Activated gamma-delta T cell treated with anti-CD3 and anti-CD28 coated beads, Interleukin-2, amount 50 U/mL, for 16 hours (primary cell): ENCODE data around the gene LENG9.
A peak's percentile ranks its signal among the peaks of the same experiment; 100 is the strongest.
"Not testable (repeated sequence)": the region's sequence is repeated elsewhere in the genome, so short reads cannot be mapped to it uniquely, and the experiment has no call there.

ENCODE experiments used
- DNase-seq: peaks from one replicate; pipeline ENCODE4 v3.0.0-alpha.2; 2020; ENCODE audit warnings: low read depth

Gene LENG9

DNA sequence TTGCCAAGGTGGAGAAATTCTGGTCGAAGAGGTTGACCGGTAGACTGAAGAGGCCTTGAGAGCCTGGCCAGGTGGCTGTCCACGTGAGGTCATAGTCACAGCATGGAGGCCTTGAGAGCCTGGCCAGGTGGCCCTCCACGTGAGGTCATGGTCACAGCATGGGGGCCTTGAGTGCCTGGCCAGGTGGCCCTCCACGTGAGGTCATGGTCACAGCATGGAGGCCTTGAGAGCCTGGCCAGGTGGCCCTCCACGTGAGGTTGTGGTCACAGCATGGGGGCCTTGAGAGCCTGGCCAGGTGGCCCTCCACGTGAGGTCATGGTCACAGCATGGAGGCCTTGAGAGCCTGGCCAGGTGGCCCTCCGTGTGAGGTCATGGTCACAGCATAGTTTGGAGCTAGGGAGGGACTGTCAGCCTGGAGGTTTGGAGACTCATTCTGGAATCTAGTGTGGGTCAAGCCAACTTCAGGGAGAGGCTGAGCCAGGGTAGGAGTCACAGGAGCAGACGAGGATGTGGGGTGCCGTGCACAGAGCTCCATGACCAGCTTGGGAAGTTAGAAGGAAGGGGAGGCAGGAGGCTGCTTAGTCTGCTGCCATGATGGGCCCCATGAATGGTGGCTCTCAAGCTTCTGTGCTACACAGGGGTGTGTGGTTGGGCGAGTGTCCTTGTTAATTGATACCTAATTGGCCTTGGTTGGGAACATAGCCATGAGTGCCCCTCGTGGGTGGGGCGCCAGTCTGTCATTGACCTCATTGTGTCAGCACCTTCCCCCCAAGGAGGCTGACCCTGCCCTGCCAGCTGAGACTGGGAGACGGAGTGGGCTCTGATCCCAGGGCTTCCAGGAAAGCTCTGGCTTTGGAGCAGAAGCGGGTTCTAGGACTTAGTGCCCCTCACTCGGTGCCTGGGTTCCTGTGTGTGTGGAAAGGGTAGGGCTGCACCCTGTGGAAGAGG, 4.0 kb downstream of the LENG9 start:
- no peak for DNase-seq

- no peak for DNase-seq
Observed at GRCh38 chr19:54458648-54459281, 4.8 kb downstream of the LENG9 start.

DNA sequence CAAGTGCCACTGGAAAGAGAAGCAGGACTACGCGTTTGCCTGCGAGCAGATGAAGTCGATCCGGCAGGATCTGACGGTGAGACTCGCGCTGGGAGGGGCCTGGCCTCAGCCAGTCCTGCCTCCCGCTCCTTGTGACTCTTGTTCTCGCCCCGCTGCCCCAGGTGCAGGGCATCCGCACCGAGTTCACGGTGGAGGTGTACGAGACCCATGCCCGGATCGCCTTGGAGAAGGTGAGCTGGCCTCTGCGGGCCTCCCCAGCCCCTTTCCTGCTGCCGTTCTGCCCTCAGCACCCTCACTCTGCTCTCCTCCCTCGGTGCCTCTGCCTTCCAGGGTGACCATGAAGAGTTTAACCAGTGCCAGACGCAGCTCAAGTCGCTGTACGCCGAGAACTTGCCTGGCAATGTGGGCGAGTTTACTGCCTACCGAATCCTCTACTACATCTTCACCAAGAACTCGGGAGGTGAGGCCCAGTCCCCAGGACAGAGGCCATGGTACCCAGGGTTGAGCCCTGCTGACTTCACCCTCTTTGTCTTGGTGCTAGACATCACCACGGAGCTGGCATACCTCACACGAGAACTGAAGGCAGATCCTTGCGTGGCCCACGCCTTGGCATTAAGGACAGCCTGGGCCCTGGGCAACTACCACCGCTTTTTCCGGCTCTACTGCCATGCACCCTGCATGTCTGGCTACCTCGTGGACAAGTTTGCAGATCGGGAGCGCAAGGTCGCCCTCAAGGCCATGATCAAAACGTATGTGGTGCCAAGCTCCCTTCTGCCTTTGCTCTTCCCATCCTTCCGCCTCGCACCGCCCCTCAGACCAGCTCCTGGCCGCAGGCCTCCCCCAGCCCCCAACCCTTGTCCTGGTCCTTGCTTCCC, 5.6 kb downstream of the LENG9 start:
- no peak for DNase-seq

DNA sequence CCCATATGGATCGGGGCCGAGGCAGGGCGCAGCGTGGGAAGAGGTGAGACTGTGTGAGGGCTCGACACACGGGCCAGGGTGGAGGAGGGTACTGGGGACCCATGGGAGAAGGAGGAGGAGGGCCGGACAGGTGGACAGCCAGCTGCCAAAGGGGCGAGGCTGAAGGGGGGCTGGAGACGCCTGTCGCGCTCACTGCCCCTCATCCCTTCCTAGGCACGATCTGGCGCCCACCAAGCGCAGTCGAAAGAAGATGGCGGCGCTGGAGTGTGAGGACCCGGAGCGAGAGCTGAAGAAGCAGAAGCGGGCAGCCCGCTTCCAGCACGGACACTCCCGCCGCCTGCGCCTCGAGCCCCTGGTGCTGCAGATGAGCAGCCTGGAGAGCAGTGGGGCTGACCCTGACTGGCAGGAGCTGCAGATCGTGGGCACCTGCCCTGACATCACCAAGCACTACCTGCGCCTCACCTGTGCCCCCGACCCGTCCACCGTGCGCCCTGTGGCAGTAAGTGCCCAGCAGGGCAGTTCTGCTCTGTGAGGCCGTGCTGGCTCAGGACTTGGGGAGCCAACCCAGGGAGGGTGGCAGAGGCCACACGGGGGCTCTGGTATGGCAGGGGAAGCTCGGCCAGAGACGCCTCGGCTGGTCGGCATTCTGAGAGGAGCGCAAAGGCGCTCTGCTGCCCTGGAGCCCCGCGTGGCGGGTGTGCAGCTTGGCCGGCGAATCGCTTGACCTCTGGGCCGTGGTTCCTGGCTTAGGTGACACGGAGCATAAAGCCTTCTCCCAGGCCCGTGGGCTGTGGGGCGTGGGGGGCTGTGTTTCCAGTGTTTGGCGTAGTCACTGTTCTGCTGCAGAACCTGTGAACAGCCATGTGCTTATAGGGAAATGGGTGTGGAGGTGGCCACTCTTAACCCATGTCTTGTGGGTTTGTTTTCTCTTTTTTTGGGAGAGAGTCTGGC, 6.9 kb downstream of the LENG9 start:
- DNase-seq, result no peak

DNA sequence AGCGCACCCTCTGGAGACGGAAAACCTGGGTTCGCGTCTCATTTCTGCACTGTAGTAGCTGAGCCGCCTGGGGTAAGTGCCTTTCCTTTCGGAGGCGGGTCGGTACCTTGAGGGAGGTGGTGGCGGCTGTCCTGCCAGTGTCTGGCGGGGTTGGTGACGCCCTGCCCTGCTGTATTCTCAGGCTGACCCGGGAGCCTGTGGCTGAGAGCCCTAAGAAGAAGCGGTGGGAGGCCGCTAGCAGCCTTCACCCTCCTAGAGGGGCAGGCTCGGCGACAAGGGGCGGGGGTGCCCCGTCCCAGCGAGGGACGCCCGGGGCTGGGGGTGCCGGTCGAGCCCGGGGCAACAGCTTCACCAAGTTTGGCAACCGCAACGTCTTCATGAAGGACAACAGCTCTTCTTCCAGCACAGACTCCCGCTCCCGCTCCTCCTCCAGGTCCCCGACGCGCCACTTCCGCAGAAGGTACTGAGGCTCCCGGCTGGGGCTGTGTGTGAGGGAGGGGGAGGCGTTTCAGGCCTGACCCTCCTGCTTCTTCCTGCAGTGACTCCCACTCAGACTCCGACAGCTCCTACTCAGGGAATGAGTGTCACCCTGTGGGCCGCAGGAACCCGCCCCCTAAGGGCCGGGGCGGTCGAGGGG, 7.7 kb downstream of the LENG9 start:
- DNase-seq, result no peak

DNA sequence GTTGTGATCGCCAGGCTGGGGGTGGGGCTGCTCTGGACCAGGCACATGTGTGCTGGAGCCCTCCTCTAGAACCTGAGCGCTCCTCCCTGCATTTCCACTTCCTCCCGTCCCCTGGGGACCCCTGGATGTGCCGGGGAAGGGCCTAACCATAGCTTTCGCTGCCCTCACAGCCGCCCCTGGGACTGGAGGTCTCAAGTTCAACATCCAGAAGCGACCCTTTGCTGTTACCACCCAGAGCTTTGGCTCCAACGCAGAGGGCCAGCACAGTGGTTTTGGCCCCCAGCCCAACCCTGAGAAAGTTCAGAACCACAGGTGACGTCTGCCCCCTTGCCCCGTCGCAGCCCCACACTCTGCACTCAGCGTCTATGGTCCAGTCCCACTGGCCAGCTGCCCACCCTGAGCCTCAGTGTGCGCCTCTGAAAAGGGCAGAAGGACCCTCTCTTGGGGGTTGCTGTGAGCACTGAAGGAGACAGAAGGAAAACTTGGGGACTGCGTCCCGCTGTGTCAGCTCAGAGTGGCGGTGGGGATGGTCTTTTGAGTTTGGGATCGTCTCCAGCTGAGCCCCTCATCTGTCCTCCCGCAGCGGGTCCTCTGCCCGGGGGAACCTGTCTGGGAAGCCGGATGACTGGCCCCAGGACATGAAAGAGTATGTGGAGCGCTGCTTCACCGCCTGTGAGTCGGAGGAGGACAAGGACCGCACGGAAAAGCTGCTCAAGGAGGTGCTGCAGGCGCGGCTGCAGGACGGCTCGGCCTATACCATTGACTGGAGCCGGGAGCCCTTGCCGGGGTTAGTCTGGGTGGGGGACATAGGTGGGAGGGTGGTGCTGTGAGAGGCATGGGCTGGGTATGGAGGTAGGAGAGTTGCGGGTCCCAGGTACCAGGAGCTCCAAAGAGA, 8.6 kb downstream of the LENG9 start:
- no peak for DNase-seq

- no peak for DNase-seq
Observed at GRCh38 chr19:54453921-54454780, 9.4 kb downstream of the LENG9 start.

DNA sequence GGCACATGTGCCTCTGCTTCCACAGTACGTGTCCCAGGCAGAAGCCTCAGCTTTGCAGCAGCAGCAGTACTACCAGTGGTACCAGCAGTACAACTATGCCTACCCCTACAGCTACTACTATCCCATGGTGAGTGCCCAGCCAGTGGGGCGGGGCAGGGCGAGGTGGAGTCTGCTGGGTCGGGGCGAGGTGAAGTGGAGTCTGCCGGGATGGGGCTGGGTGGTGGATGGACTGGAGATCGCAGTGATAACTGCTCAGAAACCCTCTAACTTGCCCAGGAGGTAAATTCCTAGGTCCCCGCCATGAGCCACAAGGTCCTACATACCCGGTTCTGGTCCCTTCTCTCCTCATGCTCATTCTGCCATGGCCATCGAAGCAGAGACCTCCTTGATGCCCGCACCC, 11.0 kb downstream of the LENG9 start:
- no peak for DNase-seq

GRCh38 chr19:54451997-54452396, 11.6 kb downstream of the LENG9 start:
- DNase-seq, result no peak

GRCh38 chr19:54451331-54451871, 12.2 kb downstream of the LENG9 start:
- DNase-seq, result no peak

DNA sequence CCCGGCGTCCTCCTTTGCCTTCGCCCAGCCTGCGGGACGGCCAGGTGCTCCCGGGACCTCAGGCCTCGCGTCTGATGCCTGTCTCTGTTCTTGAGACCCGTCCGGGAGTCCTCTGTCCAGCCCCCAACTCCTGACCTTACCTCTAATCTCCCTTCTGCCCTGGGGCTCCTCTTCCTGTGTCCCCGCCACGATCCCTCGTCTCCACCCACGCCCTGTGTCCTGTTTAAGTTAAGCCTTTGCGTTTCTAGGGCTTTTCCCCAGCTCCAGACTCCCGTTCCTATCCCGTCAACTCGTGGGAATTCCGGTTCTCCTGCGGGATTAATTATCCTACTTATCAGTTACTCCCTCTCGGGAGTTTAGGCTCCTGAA, 13.9 kb downstream of the LENG9 start:
- DNase-seq, result no peak

DNA sequence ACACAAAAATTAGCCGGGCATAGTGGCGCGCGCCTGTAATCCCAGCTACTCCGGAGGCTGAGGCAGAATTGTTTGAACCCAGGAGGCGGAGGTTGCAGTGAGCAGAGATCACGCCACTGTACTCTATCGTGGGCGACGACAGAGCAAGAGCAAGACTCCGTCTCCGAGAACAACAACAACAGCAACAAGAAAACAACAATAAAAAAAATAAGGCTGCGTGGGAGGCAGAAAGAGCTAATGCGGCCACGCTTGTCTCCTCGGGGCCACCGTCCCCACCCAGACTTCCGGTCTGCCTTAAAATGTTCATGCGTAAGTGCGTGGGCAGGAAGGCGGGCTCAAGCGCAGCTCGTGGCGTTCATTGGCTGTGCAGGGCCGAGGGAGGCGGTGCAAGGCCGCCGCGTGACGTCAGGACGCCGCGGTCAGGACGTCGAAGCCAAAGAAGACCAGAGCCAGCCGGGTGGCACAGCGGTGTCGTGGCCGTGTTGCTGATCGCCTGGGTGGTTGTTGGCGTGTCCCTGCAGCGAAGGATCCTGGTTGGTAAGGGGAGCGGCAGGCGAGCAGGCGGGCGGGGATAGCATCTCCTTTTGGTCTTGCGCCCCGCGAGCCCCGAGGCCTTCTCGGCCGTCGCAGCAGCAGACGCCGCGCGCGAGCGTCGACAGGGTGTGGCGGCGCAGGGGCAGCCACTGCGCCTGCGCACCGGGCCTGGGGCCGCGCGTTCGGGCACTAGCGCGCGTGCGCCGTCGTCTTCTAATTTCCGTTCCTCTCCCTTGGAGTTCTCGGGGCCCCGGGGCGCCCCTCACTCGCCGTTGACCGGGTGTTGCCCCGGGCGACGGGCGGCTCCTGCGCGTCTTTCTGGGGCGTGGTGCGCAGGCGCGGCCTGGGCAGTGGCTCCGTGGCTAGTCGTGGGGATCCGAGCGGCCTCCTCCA, 14.5 kb downstream of the LENG9 start, which contains the start of gene LENG8:
Gene LENG8 (plus strand): TSS at position 426 of the 927 bp plus-strand sequence. CDS start 2,146 bp downstream, outside the sequence.
- DNase-seq, result peak; percentile 96

GRCh38 chr19:54448040-54448773, 15.4 kb downstream of the LENG9 start:
- no peak for DNase-seq

DNA sequence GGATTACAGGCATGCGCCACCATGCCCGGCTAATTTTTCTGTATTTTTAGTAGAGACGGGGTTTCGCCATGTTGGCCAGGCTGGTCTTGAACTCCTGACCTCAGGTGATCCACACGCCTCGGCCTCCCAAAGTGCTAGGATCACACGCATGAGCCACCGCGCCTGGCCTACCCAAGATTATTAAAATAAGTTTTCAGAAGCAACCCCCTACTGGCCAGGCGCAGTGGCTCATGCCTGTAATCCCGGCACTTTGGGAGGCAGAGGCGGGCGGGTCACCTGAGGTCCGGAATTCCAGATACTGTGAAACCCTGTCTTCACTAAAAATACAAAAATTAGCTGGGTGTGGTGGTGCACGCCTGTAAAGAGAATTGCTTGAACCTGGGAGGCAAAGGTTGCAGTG, 17.2 kb downstream of the LENG9 start:
- DNase-seq, result not testable (repeated sequence)

GRCh38 chr19:54444737-54445136, 18.8 kb downstream of the LENG9 start:
- DNase-seq, result no peak

GRCh38 chr19:54440641-54441040, 22.9 kb downstream of the LENG9 start:
- no peak for DNase-seq
